ENCODE measurements around the gene DNTTIP2. TPM values are rescaled to one million over a fixed set of nuclear protein-coding genes. Genes with fewer than 3 reads are reported as not detected.

DNTTIP2 gene
- total and polyA plus RNA-seq, 9 of the 15 experiments (the other 6 are each of a cell fraction or from before 2014, with no cell fraction given), result 50.4 to 138 (median 97.0) TPM

DNA sequence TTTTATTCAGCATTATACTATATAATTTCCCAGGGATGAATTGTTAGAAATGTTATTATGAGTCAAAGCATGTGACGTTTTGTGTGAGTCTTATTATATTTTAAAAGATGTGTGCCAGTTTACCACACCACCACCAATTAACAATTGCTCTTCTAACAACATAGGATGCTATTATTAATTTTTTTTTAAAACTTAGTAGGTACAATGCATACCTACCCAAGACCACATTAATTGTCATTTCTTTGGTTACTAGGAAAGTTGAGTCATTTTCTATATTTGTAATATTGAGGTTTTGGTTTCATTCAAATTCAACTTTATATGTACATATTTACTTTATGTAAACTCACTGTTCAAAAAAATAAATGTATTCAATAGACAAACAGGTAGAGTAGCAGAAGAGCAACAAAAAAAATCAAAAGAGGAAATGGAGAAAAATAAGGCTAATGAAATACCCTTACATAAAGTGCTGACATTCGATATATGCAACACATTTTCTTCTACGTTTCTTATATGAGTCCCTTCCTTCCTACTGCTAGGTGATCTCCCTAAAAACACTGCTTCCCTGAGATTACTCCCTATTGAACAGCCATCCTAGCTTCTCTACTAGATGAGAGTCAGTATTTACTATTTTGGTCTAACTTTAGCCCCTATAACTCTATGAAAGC lies 20.7 kb upstream of the DNTTIP2 start:
- no peaks in the 10 kb centered on the region for H3K4me1 ChIP-seq (replicated peaks in 1 of 2; ENCODE audit: control insufficient read depth in 2 of 2, insufficient read depth in 2 of 2, low read length in 2 of 2)
- no peak overlapping the region for H3K4me2 ChIP-seq (ENCODE audit: insufficient read depth, low read length)
- peaks cover 76% of the 10 kb centered on the region for H3K36me3 ChIP-seq (ENCODE audit: control insufficient read depth, insufficient read depth, low read length)
- H3K9me1 ChIP-seq (ENCODE audit: control insufficient read depth, insufficient read depth, low read length), result no peaks in the 10 kb centered on the region
- H3K4me3 ChIP-seq, result no peak overlapping the region
- WGBS (ENCODE audit: insufficient coverage, low coverage, missing lambda C conversion rate), result 83% methylated on average over 3 of the region's 3 CpGs
- no peak overlapping the region for H3K27ac ChIP-seq (ENCODE audit: extremely low read depth, low read depth, low read length)
- H3K79me2 ChIP-seq (ENCODE audit: control insufficient read depth, insufficient read depth, low read length), result peaks cover 22% of the 10 kb centered on the region
- H4K20me1 ChIP-seq (replicated peaks; ENCODE audit: control insufficient read depth, insufficient read depth, low read length), result no peaks in the 10 kb centered on the region; the same call in 1 of the 2 replicates
- no peaks in the 10 kb centered on the region for H3K9me3 ChIP-seq (replicated peaks; ENCODE audit: control insufficient read depth, insufficient read depth, low read depth, low read length)
- DNase-seq (ENCODE audit: extremely low read depth in 1 of 4, low spot score in 3 of 4) (no peak), FAIRE-seq (no peak), ATAC-seq (no peak)
- no peaks in the 10 kb centered on the region for H3K27me3 ChIP-seq (ENCODE audit: control insufficient read depth in 2 of 2, insufficient read depth in 2 of 2, low read length in 2 of 2)
- TF ChIP-seq CTBP1 (IDR thresholded peaks at IDR 0.05; ENCODE audit: borderline replicate concordance) (no peak), ASH1L (IDR thresholded peaks at IDR 0.05; ENCODE audit: borderline replicate concordance, low read depth, partially characterized antibody) (no peak), CEBPB (tag; IDR thresholded peaks at IDR 0.05) (no peak), ZNF354B (CRISPR knock-in tag; IDR thresholded peaks at IDR 0.05) (no peak), POLR2G (IDR thresholded peaks at IDR 0.05; ENCODE audit: low read depth, low read length) (no peak), ZNF316 (IDR thresholded peaks at IDR 0.05) (peak; percentile 73), MYBL2 (IDR thresholded peaks at IDR 0.05; ENCODE audit: low read depth) (no peak), MYBL2 (CRISPR knock-in tag; IDR thresholded peaks at IDR 0.05; ENCODE audit: borderline replicate concordance) (no peak), BACH1 (tag; IDR thresholded peaks at IDR 0.05) (no peak), PCBP2 (IDR thresholded peaks at IDR 0.05; ENCODE audit: low read depth, low read length, poor library complexity, severe bottlenecking) (no peak), HMGN3 (IDR thresholded peaks at IDR 0.05; ENCODE audit: borderline replicate concordance, extremely low read depth, insufficient read length, low read depth, low read length) (no peak), ZEB2 (IDR thresholded peaks at IDR 0.05) (no peak), MTF1 (CRISPR knock-in tag; IDR thresholded peaks at IDR 0.05; ENCODE audit: borderline replicate concordance) (no peak), SPI1 (IDR thresholded peaks at IDR 0.05; ENCODE audit: borderline replicate concordance, low read depth, low read length) (no peak), ZNF77 (CRISPR knock-in tag; IDR thresholded peaks at IDR 0.05) (no peak), C11orf30 (IDR thresholded peaks at IDR 0.05; ENCODE audit: low read depth) (0 out of 2 replicates have a peak, but pooled peaks have one; percentile 18), CREBBP (IDR thresholded peaks at IDR 0.05; ENCODE audit: low read depth, low read length) (no peak)
- TF ChIP-seq, protein P1, sequence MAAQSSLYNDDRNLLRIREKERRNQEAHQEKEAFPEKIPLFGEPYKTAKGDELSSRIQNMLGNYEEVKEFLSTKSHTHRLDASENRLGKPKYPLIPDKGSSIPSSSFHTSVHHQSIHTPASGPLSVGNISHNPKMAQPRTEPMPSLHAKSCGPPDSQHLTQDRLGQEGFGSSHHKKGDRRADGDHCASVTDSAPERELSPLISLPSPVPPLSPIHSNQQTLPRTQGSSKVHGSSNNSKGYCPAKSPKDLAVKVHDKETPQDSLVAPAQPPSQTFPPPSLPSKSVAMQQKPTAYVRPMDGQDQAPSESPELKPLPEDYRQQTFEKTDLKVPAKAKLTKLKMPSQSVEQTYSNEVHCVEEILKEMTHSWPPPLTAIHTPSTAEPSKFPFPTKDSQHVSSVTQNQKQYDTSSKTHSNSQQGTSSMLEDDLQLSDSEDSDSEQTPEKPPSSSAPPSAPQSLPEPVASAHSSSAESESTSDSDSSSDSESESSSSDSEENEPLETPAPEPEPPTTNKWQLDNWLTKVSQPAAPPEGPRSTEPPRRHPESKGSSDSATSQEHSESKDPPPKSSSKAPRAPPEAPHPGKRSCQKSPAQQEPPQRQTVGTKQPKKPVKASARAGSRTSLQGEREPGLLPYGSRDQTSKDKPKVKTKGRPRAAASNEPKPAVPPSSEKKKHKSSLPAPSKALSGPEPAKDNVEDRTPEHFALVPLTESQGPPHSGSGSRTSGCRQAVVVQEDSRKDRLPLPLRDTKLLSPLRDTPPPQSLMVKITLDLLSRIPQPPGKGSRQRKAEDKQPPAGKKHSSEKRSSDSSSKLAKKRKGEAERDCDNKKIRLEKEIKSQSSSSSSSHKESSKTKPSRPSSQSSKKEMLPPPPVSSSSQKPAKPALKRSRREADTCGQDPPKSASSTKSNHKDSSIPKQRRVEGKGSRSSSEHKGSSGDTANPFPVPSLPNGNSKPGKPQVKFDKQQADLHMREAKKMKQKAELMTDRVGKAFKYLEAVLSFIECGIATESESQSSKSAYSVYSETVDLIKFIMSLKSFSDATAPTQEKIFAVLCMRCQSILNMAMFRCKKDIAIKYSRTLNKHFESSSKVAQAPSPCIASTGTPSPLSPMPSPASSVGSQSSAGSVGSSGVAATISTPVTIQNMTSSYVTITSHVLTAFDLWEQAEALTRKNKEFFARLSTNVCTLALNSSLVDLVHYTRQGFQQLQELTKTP (IDR thresholded peaks at IDR 0.05; ENCODE audit: low read depth in 1 of 2, partially characterized antibody in 2 of 2), result no peak
- TF ChIP-seq, protein P2, sequence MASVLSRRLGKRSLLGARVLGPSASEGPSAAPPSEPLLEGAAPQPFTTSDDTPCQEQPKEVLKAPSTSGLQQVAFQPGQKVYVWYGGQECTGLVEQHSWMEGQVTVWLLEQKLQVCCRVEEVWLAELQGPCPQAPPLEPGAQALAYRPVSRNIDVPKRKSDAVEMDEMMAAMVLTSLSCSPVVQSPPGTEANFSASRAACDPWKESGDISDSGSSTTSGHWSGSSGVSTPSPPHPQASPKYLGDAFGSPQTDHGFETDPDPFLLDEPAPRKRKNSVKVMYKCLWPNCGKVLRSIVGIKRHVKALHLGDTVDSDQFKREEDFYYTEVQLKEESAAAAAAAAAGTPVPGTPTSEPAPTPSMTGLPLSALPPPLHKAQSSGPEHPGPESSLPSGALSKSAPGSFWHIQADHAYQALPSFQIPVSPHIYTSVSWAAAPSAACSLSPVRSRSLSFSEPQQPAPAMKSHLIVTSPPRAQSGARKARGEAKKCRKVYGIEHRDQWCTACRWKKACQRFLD (CRISPR knock-in tag; IDR thresholded peaks at IDR 0.05), result no peak
- in situ Hi-C loops (cut with MboI), result no loop called here
- ChIA-PET CTCF (ENCODE audit: low intra/inter-chr PET ratio) (no interaction called here), POLR2A (interaction anchor here (1.0 to 1.7 kb wide), 2 partner anchors 9 to 13 kb away, joined by 3 to 6 read pairs; partner anchors contain the start of gene GCLM)
- no peak overlapping the region for H3K9ac ChIP-seq (ENCODE audit: insufficient read depth in 1 of 2, low read depth in 2 of 2, low read length in 2 of 2)
- intact Hi-C loops (cut with micrococcal nuclease), result no loop called here
- no peak overlapping the region for H2AFZ ChIP-seq (ENCODE audit: low read depth, low read length)
- no TSS peak for BruUV-seq (replicated peaks)

Data from K562 (cell line).